GM19468 (cell line): ENCODE data around the gene STAMBPL1.

Experiments used
- ATAC-seq: cut with Tn5 transposase; IDR thresholded peaks from one replicate; pipeline ENCODE4 v1.9.1; 2021; ENCODE audit warnings: mild to moderate bottlenecking, moderate library complexity, moderate number of reproducible peaks; ENCODE audit not compliant: unreplicated experiment; ENCODE audit errors: extremely low read depth

STAMBPL1 gene

DNA sequence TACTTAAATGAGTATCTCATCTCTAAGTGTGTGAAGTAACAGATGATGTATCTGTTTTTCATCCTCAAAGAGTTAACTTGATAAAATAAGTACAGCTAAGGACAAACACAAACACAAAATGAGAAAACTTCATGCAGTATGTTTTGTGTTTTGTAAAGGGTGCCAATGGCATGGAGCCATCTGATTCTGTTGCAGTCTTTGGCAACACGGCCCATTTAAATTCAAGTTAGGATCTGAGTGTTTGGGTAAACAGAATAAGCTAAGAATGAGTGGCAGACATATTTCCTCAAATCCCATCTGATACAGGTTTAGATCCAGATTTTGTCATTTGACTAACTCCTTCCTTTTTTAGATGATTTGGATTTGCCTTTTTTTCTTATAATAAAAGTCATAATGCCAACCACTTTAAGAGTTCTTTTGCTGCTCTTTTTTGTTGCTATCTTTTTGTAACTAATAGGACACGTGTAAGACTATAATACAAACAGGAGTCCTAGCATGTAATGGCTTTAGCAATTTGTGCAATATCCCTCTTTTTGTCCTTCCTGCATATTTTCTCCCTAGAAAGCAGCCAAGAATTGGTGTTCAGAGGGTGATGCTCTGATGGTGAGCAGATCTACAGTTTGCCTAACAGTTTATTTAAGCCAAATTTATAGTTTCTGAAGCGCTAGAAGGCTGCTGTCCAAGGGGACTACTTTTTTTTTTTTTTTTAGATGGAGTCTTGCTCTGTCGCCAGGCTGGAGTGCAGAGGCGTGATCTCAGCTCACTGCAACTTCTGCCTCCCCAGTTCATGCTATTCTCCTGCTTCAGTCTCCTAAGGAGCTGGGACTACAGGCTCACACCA is 91.4 kb downstream of the STAMBPL1 start:
- no peak for ATAC-seq
